Peyer's patch (tissue), 4 donors: ENCODE results near the gene AHCYL2. TPM values are rescaled to one million over a fixed set of nuclear protein-coding genes. Genes with fewer than 3 reads are reported as not detected.

Experiments used
- DNase-seq, 3 donors: peaks; one replicate each; pipeline ENCODE4 v3.0.0-alpha.2; 2017 to 2019
- H3K27ac ChIP-seq, 4 donors: fragments of 200-600 bp; sonication (generic); one replicate each; pipeline ENCODE4 v1.5.1; 2016 to 2019
- H3K27me3 ChIP-seq, 2 donors: fragments of 200-600 bp; sonication (generic); one replicate each; pipeline ENCODE4 v1.5.1; 2019
- H3K36me3 ChIP-seq, 3 donors: fragments of 200-600 bp; sonication (generic); one replicate each; pipeline ENCODE4 v1.5.1; 2016 to 2019
- H3K4me1 ChIP-seq, 4 donors: fragments of 200-600 bp; sonication (generic); one replicate each; pipeline ENCODE4 v1.5.1; 2016 to 2019
- H3K4me3 ChIP-seq, 4 donors: fragments of 200-600 bp; sonication (generic); 1 replicate in 3 of 4; 2 replicates in 1 of 4; pipeline ENCODE4 v1.5.1; 2016 to 2019; ENCODE audit warnings: mild to moderate bottlenecking in 1 of 4
- H3K9me3 ChIP-seq, 4 donors: fragments of 200-600 bp; sonication (generic); one replicate each; pipeline ENCODE4 v1.5.1; 2016 to 2019; ENCODE audit warnings: mild to moderate bottlenecking in 1 of 4
- CTCF ChIP-seq, 6 experiments: fragments of 450-650 bp in 4 of 6; fragments of 200-600 bp in 2 of 6; sonication (generic) in 1 of 6; IDR thresholded peaks; one replicate each; pipeline ENCODE4 v1.5.1; 2017 to 2019; ENCODE audit warnings: antibody characterized with exemption in 6 of 6, mild to moderate bottlenecking in 3 of 6, moderate library complexity in 1 of 6
- POLR2A ChIP-seq, 2 donors: fragments of 450-650 bp; IDR thresholded peaks; one replicate each; pipeline ENCODE4 v1.5.1; 2017; ENCODE audit warnings: antibody characterized with exemption in 2 of 2, mild to moderate bottlenecking in 2 of 2, moderate library complexity in 2 of 2
- total RNA-seq, 4 donors: library from RNA; depleted of rRNA; stranded (reverse); fragments of >200 nt; gene quantifications; one replicate each; pipeline ENCODE4 v1.1.0, GENCODE V29; 2016

AHCYL2 gene
- total RNA-seq, 4 donors from 2014 or later, result 37.1 to 186 (median 60.0) TPM

- H3K27ac ChIP-seq, result no peak overlapping the region
These were observed 32.3 kb downstream of the AHCYL2 start for GRCh38 chr7:129257168-129257567.

GRCh38 chr7:129258649-129259389, 34.0 kb downstream of the AHCYL2 start:
- no peak overlapping the region for H3K4me3 ChIP-seq
- H3K36me3 ChIP-seq, result no peaks in the 10 kb centered on the region
- H3K27me3 ChIP-seq, result no peaks in the 10 kb centered on the region
- H3K4me1 ChIP-seq, result no peaks in the 10 kb centered on the region
- TF ChIP-seq CTCF (IDR thresholded peaks at IDR 0.05) (no peak), POLR2A (IDR thresholded peaks at IDR 0.05) (no peak)
- no peak for DNase-seq
- no peaks in the 10 kb centered on the region for H3K9me3 ChIP-seq
- H3K27ac ChIP-seq, result no peak overlapping the region

More at GRCh38 chr7:129257168-129257567, 32.3 kb downstream of the AHCYL2 start:
- Histone ChIP-seq H3K27me3 (no peaks in the 10 kb centered on the region), H3K4me3 (no peak overlapping the region), H3K36me3 (no peaks in the 10 kb centered on the region), H3K4me1 (no peaks in the 10 kb centered on the region), H3K9me3 (no peaks in the 10 kb centered on the region)
- TF ChIP-seq POLR2A (IDR thresholded peaks at IDR 0.05), result no peak
- no peak for TF ChIP-seq CTCF (IDR thresholded peaks at IDR 0.05)
- DNase-seq, result no peak

- H3K4me1 ChIP-seq, result no peaks in the 10 kb centered on the region
- no peak overlapping the region for H3K27ac ChIP-seq
- H3K9me3 ChIP-seq, result no peaks in the 10 kb centered on the region
- no peaks in the 10 kb centered on the region for H3K36me3 ChIP-seq
- TF ChIP-seq POLR2A (IDR thresholded peaks at IDR 0.05), result no peak
- no peak for TF ChIP-seq CTCF (IDR thresholded peaks at IDR 0.05)
- no peak overlapping the region for H3K4me3 ChIP-seq
- DNase-seq, result no peak
- H3K27me3 ChIP-seq, result no peaks in the 10 kb centered on the region
These were observed 37.5 kb downstream of the AHCYL2 start for GRCh38 chr7:129262324-129262723.

- Histone ChIP-seq H3K36me3 (no peaks in the 10 kb centered on the region), H3K27ac (no peak overlapping the region), H3K27me3 (no peaks in the 10 kb centered on the region), H3K4me1 (no peaks in the 10 kb centered on the region), H3K9me3 (no peaks in the 10 kb centered on the region), H3K4me3 (no peak overlapping the region)
- no peak for DNase-seq
- TF ChIP-seq POLR2A (IDR thresholded peaks at IDR 0.05) (no peak), CTCF (IDR thresholded peaks at IDR 0.05) (no peak)
These were observed 38.3 kb downstream of the AHCYL2 start for GRCh38 chr7:129263168-129263567.

- no peaks in the 10 kb centered on the region for H3K27me3 ChIP-seq
- H3K9me3 ChIP-seq, result no peaks in the 10 kb centered on the region
- no peaks in the 10 kb centered on the region for H3K36me3 ChIP-seq
- no peaks in the 10 kb centered on the region for H3K4me1 ChIP-seq
- no peak overlapping the region for H3K4me3 ChIP-seq
- no peak for DNase-seq
- TF ChIP-seq POLR2A (IDR thresholded peaks at IDR 0.05), result no peak
- no peak for TF ChIP-seq CTCF (IDR thresholded peaks at IDR 0.05)
- H3K27ac ChIP-seq, result no peak overlapping the region
These were observed 39.7 kb downstream of the AHCYL2 start for GRCh38 chr7:129264534-129264933.
